ENCODE measurements around the gene SNX18. TPM values are rescaled to one million over a fixed set of nuclear protein-coding genes. Genes with fewer than 3 reads are reported as not detected.

Gene SNX18
- total and polyA plus RNA-seq, 2 of the 8 experiments (the other 6 are each of a cell fraction or from before 2014, with no cell fraction given) = 5.8 to 17.7 TPM

- DNase-seq (ENCODE audit: low read depth in 1 of 2, low spot score in 2 of 2) = no peak
- CTCF ChIA-PET (ENCODE audit: partially characterized antibody) = interaction anchor here (0.9 to 3.3 kb wide), 5 partner anchors 14 to 227 kb away, joined by 3 to 18 read pairs (median 8); no protein-coding TSS in a partner anchor
- H3K27ac ChIP-seq (ENCODE audit: low read depth, low read length) = no peak overlapping the region
Measured at GRCh38 chr5:54470677-54471076, 46.9 kb upstream of the SNX18 start.

More at GRCh38 chr5:54470677-54471076, 46.9 kb upstream of the SNX18 start:
- H3K23ac ChIP-seq (ENCODE audit: insufficient read length) = no peak overlapping the region
- no peak overlapping the region for H4K91ac ChIP-seq (replicated peaks; ENCODE audit: insufficient read length, low read length)
- no peaks in the 10 kb centered on the region for H3K36me3 ChIP-seq (ENCODE audit: control insufficient read depth in 2 of 4, insufficient read depth in 4 of 4, low read length in 3 of 4)
- 94% methylated on average over 1 of the region's 1 CpG; no CpG with 5 or more reads in 1 of the 2 experiments for WGBS, 2 experiments (ENCODE audit: extremely low coverage in 1 of 2, insufficient coverage in 1 of 2, insufficient read length in 1 of 2, insufficient replicate concordance in 2 of 2, low coverage in 1 of 2, low lambda C conversion rate in 2 of 2, missing lambda C conversion rate in 1 of 2)
- no peaks in the 10 kb centered on the region for H3K27me3 ChIP-seq (replicated peaks in 1 of 4; ENCODE audit: control insufficient read depth in 3 of 4, extremely low read depth in 1 of 4, insufficient read depth in 3 of 4, low read length in 3 of 4)
- no peak overlapping the region for H2BK12ac ChIP-seq (ENCODE audit: low read depth, low read length)
- no peaks in the 10 kb centered on the region for H3K79me1 ChIP-seq (ENCODE audit: low read depth, low read length)
- H3K4me2 ChIP-seq (ENCODE audit: insufficient read depth in 1 of 2, low read depth in 2 of 2, low read length in 2 of 2) = no peak overlapping the region
- no peaks in the 10 kb centered on the region for H3K23me2 ChIP-seq (ENCODE audit: low read depth, low read length)
- no peaks in the 10 kb centered on the region for H3K79me2 ChIP-seq (ENCODE audit: control insufficient read depth in 1 of 2, insufficient read depth in 2 of 2, low read length in 2 of 2)
- no peak overlapping the region for H4K5ac ChIP-seq (ENCODE audit: insufficient read length, low read depth, low read length)
- no peaks in the 10 kb centered on the region for H4K20me1 ChIP-seq (replicated peaks in 1 of 2; ENCODE audit: control insufficient read depth in 1 of 2, insufficient read depth in 2 of 2, low read length in 2 of 2)
- no peak overlapping the region for H3K56ac ChIP-seq (replicated peaks; ENCODE audit: insufficient read length, low read depth, low read length)
- H4K8ac ChIP-seq (ENCODE audit: extremely low read depth, insufficient read depth, low read length) = no peak overlapping the region
- H3K4me3 ChIP-seq (ENCODE audit: extremely low read depth in 1 of 4, insufficient read depth in 2 of 4, low read depth in 3 of 4, low read length in 4 of 4) = no peak overlapping the region
- no peak for FAIRE-seq
- no peak overlapping the region for H2BK20ac ChIP-seq (ENCODE audit: low read length)
- no peak overlapping the region for H3K18ac ChIP-seq (ENCODE audit: extremely low read depth, low read length)
- no peak overlapping the region for H3K4ac ChIP-seq (replicated peaks; ENCODE audit: insufficient read length, low read depth, low read length)
- no peaks in the 10 kb centered on the region for H3K9me3 ChIP-seq (ENCODE audit: insufficient read depth in 2 of 2, low read depth in 1 of 2, low read length in 1 of 2)
- H2BK15ac ChIP-seq (ENCODE audit: low read length) = no peak overlapping the region
- TF ChIP-seq POLR2AphosphoS5 (IDR thresholded peaks at IDR 0.05; ENCODE audit: low read depth, low read length) (no peak), EGR1 (IDR thresholded peaks at IDR 0.05; ENCODE audit: borderline replicate concordance, low read depth, low read length) (no peak), MAFK (IDR thresholded peaks at IDR 0.05; ENCODE audit: low read depth, low read length) (no peak), YY1 (IDR thresholded peaks at IDR 0.05; ENCODE audit: low read depth, low read length) (no peak), POLR2A (IDR thresholded peaks at IDR 0.05; ENCODE audit: control extremely low read depth in 1 of 2, low read depth in 2 of 2, low read length in 2 of 2) (no peak), TAF7 (optimal IDR thresholded peaks at IDR 0.05; ENCODE audit: borderline replicate concordance, low read depth, low read length) (no peak), JUND (IDR thresholded peaks at IDR 0.05; ENCODE audit: low read length) (no peak)
- no peak overlapping the region for H3K9ac ChIP-seq (replicated peaks in 1 of 4; ENCODE audit: extremely low read depth in 1 of 4, low read depth in 3 of 4, low read length in 3 of 4)
- H2AFZ ChIP-seq (ENCODE audit: low read length) = 0 out of 2 replicates have a peak overlapping the region, but pooled peaks have one; percentile 13
- no peak overlapping the region for H2BK120ac ChIP-seq (replicated peaks; ENCODE audit: low read depth, low read length)
- POLR2A ChIA-PET (ENCODE audit: partially characterized antibody) = no interaction called here
- H3K14ac ChIP-seq (ENCODE audit: insufficient read length) = no peak overlapping the region
- H3K4me1 ChIP-seq (replicated peaks in 1 of 4; ENCODE audit: control insufficient read depth in 3 of 4, insufficient read depth in 4 of 4, low read length in 3 of 4) = no peaks in the 10 kb centered on the region
- no peak overlapping the region for H2AK5ac ChIP-seq (ENCODE audit: low read depth, low read length)
- H2BK5ac ChIP-seq (ENCODE audit: low read depth, low read length) = no peak overlapping the region

All from H1 (cell line).